Transverse colon (tissue), 4 donors: ENCODE results near the gene SYT2. TPM values are rescaled to one million over a fixed set of nuclear protein-coding genes. Genes with fewer than 3 reads are reported as not detected.

Experiments used
- DNase-seq: peaks from one replicate; pipeline ENCODE4 v3.0.0-alpha.2; 2019
- H3K27ac ChIP-seq, 4 donors: fragments of 200-600 bp; sonication (generic); 2 replicates each; pipeline ENCODE4 v1.5.1; 2016 to 2018; ENCODE audit warnings: inconsistent platforms in 4 of 4
- H3K27me3 ChIP-seq: fragments of 200-600 bp; sonication (generic); 2 replicates; pipeline ENCODE4 v1.5.1; 2017; ENCODE audit warnings: inconsistent platforms
- H3K36me3 ChIP-seq, 4 donors: fragments of 200-600 bp; sonication (generic); 2 replicates each; pipeline ENCODE4 v1.5.1; 2017 to 2019; ENCODE audit warnings: inconsistent platforms in 4 of 4
- H3K4me1 ChIP-seq, 4 donors: fragments of 200-600 bp; sonication (generic); 2 replicates each; pipeline ENCODE4 v1.5.1; 2017 to 2020; ENCODE audit warnings: inconsistent platforms in 4 of 4
- H3K4me3 ChIP-seq, 4 donors: fragments of 200-600 bp; sonication (generic); 1 replicate in 1 of 4; 2 replicates in 3 of 4; pipeline versions ENCODE4 v1.5.1 to v1.6.1; 2017 to 2019; ENCODE audit warnings: inconsistent platforms in 4 of 4
- H3K9me3 ChIP-seq, 2 donors: fragments of 200-600 bp; sonication (generic); 2 replicates each; pipeline ENCODE4 v1.5.1; 2017 to 2019; ENCODE audit warnings: inconsistent platforms in 2 of 2
- CTCF ChIP-seq, 5 experiments: fragments of 200-600 bp in 3 of 5; fragments of 450-650 bp in 2 of 5; sonication (generic) in 3 of 5; IDR thresholded peaks; 1 replicate in 2 of 5; 2 replicates in 3 of 5; pipeline ENCODE4 v1.5.1; 2016 to 2017; ENCODE audit warnings: antibody characterized with exemption in 5 of 5, inconsistent platforms in 3 of 5, mild to moderate bottlenecking in 2 of 5, moderate library complexity in 1 of 5
- EP300 ChIP-seq: sonication (generic); formaldehyde crosslinking; IDR thresholded peaks from one replicate; pipeline ENCODE4 v1.6.1; 2017; ENCODE audit warnings: antibody characterized with exemption, low read depth
- POLR2A ChIP-seq: fragments of 450-650 bp; IDR thresholded peaks from one replicate; pipeline ENCODE4 v1.6.1; 2016; ENCODE audit warnings: antibody characterized with exemption, mild to moderate bottlenecking, moderate library complexity
- POLR2AphosphoS5 ChIP-seq, 3 donors: sonication (generic); formaldehyde crosslinking; IDR thresholded peaks; one replicate each; pipeline ENCODE4 v1.6.1; 2016; ENCODE audit warnings: antibody characterized with exemption in 3 of 3
- WGBS, 2 donors: methylation state at CpG; one replicate each; pipeline ENCODE4 v1.1.5; 2018; ENCODE audit warnings: low coverage in 1 of 2; 5-methylcytosine and 5-hydroxymethylcytosine counted together
- in situ Hi-C, 4 donors: fragments of 200-750 bp; cut with MboI; loops; one replicate each; pipeline versions ENCODE4 v1.15.0 to v1.15.1; 2017; ENCODE audit warnings: low sequenced_read_pairs in 3 of 4, low pct_ligation_motif_present in 1 of 4, low pct_unique_long_range_greater_than_20kb in 1 of 4
- intact Hi-C: fragments of 100-400 bp; cut with DNase I; formaldehyde crosslinking; loops from one replicate; pipeline ENCODE4 v1.15.1; 2023; ENCODE audit warnings: low total_unique reads
- total RNA-seq, 4 donors: library from RNA; depleted of rRNA; stranded (reverse); fragments of >200 nt; gene quantifications; one replicate each; pipeline ENCODE4 v1.1.0, GENCODE V29; 2016

Gene SYT2
- total RNA-seq, 4 donors from 2014 or later, result 0.16 to 0.40 TPM; not detected in 2

- no peak overlapping the region for H3K27ac ChIP-seq
- H3K36me3 ChIP-seq, result no peaks in the 10 kb centered on the region
- intact Hi-C loops (no loop called here), in situ Hi-C loops (no loop called here)
- TF ChIP-seq CTCF (IDR thresholded peaks at IDR 0.05), result no peak
- no peak for TF ChIP-seq POLR2AphosphoS5 (IDR thresholded peaks at IDR 0.05)
- TF ChIP-seq EP300, result no peak
- TF ChIP-seq POLR2A, result no peak
- 77% methylated on average over 3 of the region's 3 CpGs; no CpG with 5 or more reads in 1 of the 2 donors for WGBS, 2 donors
- peaks cover 23% of the 10 kb centered on the region for H3K27me3 ChIP-seq
- H3K4me3 ChIP-seq, result no peak overlapping the region
- H3K4me1 ChIP-seq, result no peaks in the 10 kb centered on the region
- no peaks in the 10 kb centered on the region for H3K9me3 ChIP-seq
- no peak for DNase-seq
Observed at GRCh38 chr1:202687798-202688197, 22.5 kb downstream of the SYT2 start.

GRCh38 chr1:202687370-202687769, 22.9 kb downstream of the SYT2 start:
- TF ChIP-seq POLR2AphosphoS5 (IDR thresholded peaks at IDR 0.05), result no peak
- TF ChIP-seq POLR2A, result no peak
- no peak for TF ChIP-seq EP300
- TF ChIP-seq CTCF (IDR thresholded peaks at IDR 0.05), result no peak
- intact Hi-C loops (no loop called here), in situ Hi-C loops (no loop called here)
- Histone ChIP-seq H3K9me3 (no peaks in the 10 kb centered on the region), H3K4me3 (no peak overlapping the region), H3K27ac (no peak overlapping the region), H3K36me3 (no peaks in the 10 kb centered on the region), H3K27me3 (peaks cover 25% of the 10 kb centered on the region), H3K4me1 (no peaks in the 10 kb centered on the region)
- 68 to 76% methylated on average over 3 to 11 of the region's 11 CpGs for WGBS, 2 donors
- DNase-seq, result no peak

- no peaks in the 10 kb centered on the region for H3K4me1 ChIP-seq
- TF ChIP-seq POLR2AphosphoS5 (IDR thresholded peaks at IDR 0.05), result no peak
- no peak for TF ChIP-seq POLR2A
- TF ChIP-seq EP300, result no peak
- no peak for TF ChIP-seq CTCF (IDR thresholded peaks at IDR 0.05)
- no peaks in the 10 kb centered on the region for H3K9me3 ChIP-seq
- in situ Hi-C loops (no loop called here), intact Hi-C loops (no loop called here)
- 60 to 73% methylated on average over 1 to 6 of the region's 6 CpGs for WGBS, 2 donors
- no peak for DNase-seq
- H3K4me3 ChIP-seq, result no peak overlapping the region
- no peak overlapping the region for H3K27ac ChIP-seq
- H3K27me3 ChIP-seq, result peaks cover 34% of the 10 kb centered on the region
- no peaks in the 10 kb centered on the region for H3K36me3 ChIP-seq
Observed at GRCh38 chr1:202685641-202686040, 24.6 kb downstream of the SYT2 start.

GRCh38 chr1:202684716-202685115, 25.5 kb downstream of the SYT2 start:
- H3K9me3 ChIP-seq, result no peaks in the 10 kb centered on the region
- in situ Hi-C loops, result no loop called here
- WGBS, 2 donors, result 51 to 59% methylated on average over 2 of the region's 2 CpGs
- intact Hi-C loops, result no loop called here
- H3K4me3 ChIP-seq, result no peak overlapping the region
- H3K27me3 ChIP-seq, result peaks cover 37% of the 10 kb centered on the region
- no peaks in the 10 kb centered on the region for H3K36me3 ChIP-seq
- no peak overlapping the region for H3K27ac ChIP-seq
- TF ChIP-seq CTCF (IDR thresholded peaks at IDR 0.05) (no peak), POLR2A (no peak), EP300 (no peak), POLR2AphosphoS5 (IDR thresholded peaks at IDR 0.05) (no peak)
- H3K4me1 ChIP-seq, result no peaks in the 10 kb centered on the region
- DNase-seq, result no peak
